Kidney (tissue), 14 donors: ENCODE results near the gene ATP1B2. TPM values are rescaled to one million over a fixed set of nuclear protein-coding genes. Genes with fewer than 3 reads are reported as not detected.
A peak's percentile ranks its signal among the peaks of the same experiment; 100 is the strongest.

Experiments
- DNase-seq, 5 donors: peaks; one replicate each; pipeline ENCODE4 v3.0.0-alpha.2; 2013 to 2020
- FAIRE-seq: peaks from 2 replicates; lab custom pipeline; 2012; peaks lifted over from hg19 to GRCh38; lab: Jason Lieb, UNC
- H3K27ac ChIP-seq, 2 donors: one replicate each; pipeline ENCODE4 v1.7.0; 2013; ENCODE audit warnings: low read depth in 2 of 2, low read length in 2 of 2, inconsistent platforms in 1 of 2
- H3K27me3 ChIP-seq: one replicate; pipeline ENCODE4 v1.7.1; 2013; ENCODE audit warnings: low read length, inconsistent platforms; ENCODE audit not compliant: control insufficient read depth, insufficient read depth
- H3K36me3 ChIP-seq, 3 donors: one replicate each; pipeline versions ENCODE4 v1.7.0 to v1.7.1; 2013; ENCODE audit warnings: low read length in 3 of 3, control low read depth in 1 of 3, inconsistent platforms in 1 of 3; ENCODE audit not compliant: insufficient read depth in 3 of 3, control insufficient read depth in 2 of 3
- H3K4me1 ChIP-seq, 3 donors: one replicate each; pipeline versions ENCODE4 v1.7.0 to v1.7.1; 2013; ENCODE audit warnings: low read length in 3 of 3, inconsistent platforms in 1 of 3, low read depth in 1 of 3; ENCODE audit not compliant: control insufficient read depth in 2 of 3, insufficient read depth in 2 of 3
- H3K4me3 ChIP-seq, 3 donors: one replicate each; pipeline versions ENCODE4 v1.7.0 to v1.8.1; 2013; ENCODE audit warnings: low read length in 3 of 3, control low read depth in 1 of 3, inconsistent platforms in 1 of 3
- H3K9ac ChIP-seq, 3 donors: one replicate each; pipeline versions ENCODE4 v1.7.0 to v1.7.1; 2013; ENCODE audit warnings: low read length in 3 of 3, control low read depth in 1 of 3, inconsistent platforms in 1 of 3
- H3K9me3 ChIP-seq, 3 donors: one replicate each; pipeline versions ENCODE4 v1.7.0 to v1.7.1; 2013; ENCODE audit warnings: low read length in 3 of 3, control low read depth in 1 of 3, inconsistent platforms in 1 of 3; ENCODE audit not compliant: control insufficient read depth in 2 of 3, insufficient read depth in 1 of 3
- CTCF ChIP-seq: IDR thresholded peaks from 3 replicates; pipeline ENCODE4 v1.5.1; 2012; ENCODE audit warnings: mild to moderate bottlenecking, moderate library complexity, borderline replicate concordance; ENCODE audit not compliant: insufficient read depth; ENCODE audit errors: extremely low read depth
- intact Hi-C: fragments of 100-400 bp; cut with DNase I; formaldehyde crosslinking; loops from one replicate; pipeline ENCODE4 v1.11.1; 2022
- polyA plus RNA-seq: library from polyadenylated mRNA; stranded (reverse); fragments of 350-450 nt; fragmentation: Illumina TruSeq; extraction: RNeasy Lipid Tissue Mini Kit (QIAGEN cat#74804); gene quantifications from one replicate; pipeline ENCODE4 v1.2.3, GENCODE V29; 2014; ENCODE audit warnings: low read depth, low replicate concordance; ENCODE audit not compliant: insufficient read depth
- total RNA-seq: library from RNA; stranded (reverse); fragmentation: NEBNext Ultra II Directional; extraction: Animal tissue kit (Norgen Biotek cat#: 25700); gene quantifications from one replicate; pipeline ENCODE4 v1.2.1, GENCODE V29; 2021
- donor health status: control.
- donor health status: control.
- donor health status: control.
- donor health status: control.
- donor health status: control.
- donor health status: DM: yes; HTN: yes; CAD: no.
- donor health status: Normal renal cell carcinoma (clear cell type).

The ATP1B2 gene
- total and polyA plus RNA-seq, 2 donors from 2014 or later, result 7.6 to 12.8 TPM

GRCh38 chr17:7686222-7687071 is 35.7 kb downstream of the ATP1B2 start:
- peak overlapping the region; percentile 91 to 96 (median 95) for H3K9ac ChIP-seq
- H3K4me3 ChIP-seq, result peak overlapping the region; percentile 96 to 99 (median 98)
- no peak for TF ChIP-seq CTCF
- peak overlapping the region; percentile 96 for H3K27ac ChIP-seq
- H3K27me3 ChIP-seq, result no peaks in the 10 kb centered on the region
- no peak for FAIRE-seq
- DNase-seq, result peak; percentile 88 to 96 (median 91)
- no peaks in the 10 kb centered on the region for H3K36me3 ChIP-seq
- no peaks in the 10 kb centered on the region for H3K9me3 ChIP-seq
- peaks cover 0 to 14% (median 7%) of the 10 kb centered on the region in 3 donors for H3K4me1 ChIP-seq
- intact Hi-C loops, result no loop called here

- Histone ChIP-seq H3K4me3 (peak within 1 kb of the TSS; percentile 96 to 99 (median 98)), H3K4me1 (peaks cover 0 to 14% (median 7%) of the 10 kb centered on the region in 3 donors)
Measured at GRCh38 chr17:7687072-7687907, 36.6 kb downstream of the ATP1B2 start, which contains the start of gene TP53. TSS of gene TP53 (minus strand) at chr17:7687490. CDS start at chr17:7676594, 10,896 bp downstream.

More at GRCh38 chr17:7687072-7687907, 36.6 kb downstream of the ATP1B2 start, which contains the start of gene TP53:
- Histone ChIP-seq H3K27me3 (no peaks in the 10 kb centered on the region), H3K9me3 (no peaks in the 10 kb centered on the region), H3K9ac (peak within 1 kb of the TSS; percentile 92 to 96 (median 95)), H3K27ac (peak within 1 kb of the TSS; percentile 96), H3K36me3 (no peaks in the 10 kb centered on the region)
- no peak for FAIRE-seq
- intact Hi-C loops, result no loop called here
- peak; percentile 17 for TF ChIP-seq CTCF
- DNase-seq, result peak; percentile 91 to 97 (median 93)
